Subcutaneous preadipocyte (primary cell): ENCODE data around the gene INSC. TPM values are rescaled to one million over a fixed set of nuclear protein-coding genes. Genes with fewer than 3 reads are reported as not detected.

Source experiments
- total RNA-seq: library from RNA; depleted of rRNA; stranded (reverse); fragments of >200 nt; gene quantifications from 2 replicates; pipeline ENCODE4 v1.2.3, GENCODE V29; 2012

The INSC gene, protein sequence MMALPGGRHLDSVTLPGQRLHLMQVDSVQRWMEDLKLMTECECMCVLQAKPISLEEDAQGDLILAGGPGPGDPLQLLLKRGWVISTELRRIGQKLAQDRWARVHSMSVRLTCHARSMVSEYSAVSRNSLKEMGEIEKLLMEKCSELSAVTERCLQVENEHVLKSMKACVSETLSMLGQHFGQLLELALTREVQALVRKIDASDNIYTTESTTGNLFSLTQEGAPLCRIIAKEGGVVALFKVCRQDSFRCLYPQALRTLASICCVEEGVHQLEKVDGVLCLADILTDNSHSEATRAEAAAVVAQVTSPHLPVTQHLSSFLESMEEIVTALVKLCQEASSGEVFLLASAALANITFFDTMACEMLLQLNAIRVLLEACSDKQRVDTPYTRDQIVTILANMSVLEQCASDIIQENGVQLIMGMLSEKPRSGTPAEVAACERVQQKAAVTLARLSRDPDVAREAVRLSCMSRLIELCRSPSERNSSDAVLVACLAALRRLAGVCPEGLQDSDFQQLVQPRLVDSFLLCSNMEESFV
- total RNA-seq, result 6.2 and 12.7 TPM in 2 replicates

DNA sequence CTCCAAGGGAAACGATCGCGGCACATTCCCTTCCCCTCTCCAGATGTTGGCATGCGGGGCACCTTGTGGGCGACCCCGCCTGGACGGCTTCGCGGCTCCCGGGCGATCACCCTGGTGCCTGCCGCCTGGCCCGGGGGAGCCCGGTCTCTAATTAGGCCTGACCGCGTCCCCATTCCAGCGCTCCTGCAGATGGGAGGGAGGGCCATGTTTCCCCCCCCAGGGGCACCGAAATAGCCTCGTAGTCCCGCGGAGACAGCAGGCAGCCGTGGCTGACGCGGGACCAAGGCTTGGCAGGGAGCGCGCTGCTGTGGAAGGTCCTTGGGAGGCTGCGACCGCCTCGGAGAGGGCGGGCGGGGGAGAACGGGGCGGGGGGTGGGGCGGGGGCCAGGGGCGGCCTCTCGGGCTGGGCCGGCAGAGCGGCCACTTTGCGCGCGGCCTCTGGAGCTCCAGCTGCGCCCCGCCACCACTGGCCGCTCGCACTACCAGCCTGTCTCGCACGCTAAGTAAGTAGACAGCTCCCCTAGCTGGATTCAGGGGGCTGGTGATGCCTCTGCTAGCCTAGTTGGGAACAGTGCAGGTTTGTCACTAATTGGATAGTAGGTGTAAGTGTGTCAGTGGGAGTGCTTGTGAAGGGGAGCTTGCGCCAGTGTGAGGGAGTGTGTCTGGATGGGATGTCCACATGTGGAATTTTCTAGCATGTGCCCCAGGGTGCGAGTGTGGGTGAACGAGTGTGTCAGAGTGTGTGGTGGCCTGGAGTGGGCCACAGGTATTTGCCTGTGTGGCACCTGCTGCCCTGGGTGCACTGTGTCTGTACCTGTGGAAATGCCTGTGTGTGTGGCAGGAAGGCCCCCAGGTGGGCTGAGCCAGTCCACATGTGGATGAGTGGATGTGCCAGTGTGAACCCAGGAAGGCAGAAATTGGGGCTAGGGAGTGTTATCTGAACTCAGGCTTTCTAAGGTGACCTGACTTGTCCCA is at the start of gene INSC:
TSS of gene INSC (plus strand) at position 423 of the 975 bp plus-strand sequence. CDS start 34,252 bp downstream, outside the sequence.

DNA sequence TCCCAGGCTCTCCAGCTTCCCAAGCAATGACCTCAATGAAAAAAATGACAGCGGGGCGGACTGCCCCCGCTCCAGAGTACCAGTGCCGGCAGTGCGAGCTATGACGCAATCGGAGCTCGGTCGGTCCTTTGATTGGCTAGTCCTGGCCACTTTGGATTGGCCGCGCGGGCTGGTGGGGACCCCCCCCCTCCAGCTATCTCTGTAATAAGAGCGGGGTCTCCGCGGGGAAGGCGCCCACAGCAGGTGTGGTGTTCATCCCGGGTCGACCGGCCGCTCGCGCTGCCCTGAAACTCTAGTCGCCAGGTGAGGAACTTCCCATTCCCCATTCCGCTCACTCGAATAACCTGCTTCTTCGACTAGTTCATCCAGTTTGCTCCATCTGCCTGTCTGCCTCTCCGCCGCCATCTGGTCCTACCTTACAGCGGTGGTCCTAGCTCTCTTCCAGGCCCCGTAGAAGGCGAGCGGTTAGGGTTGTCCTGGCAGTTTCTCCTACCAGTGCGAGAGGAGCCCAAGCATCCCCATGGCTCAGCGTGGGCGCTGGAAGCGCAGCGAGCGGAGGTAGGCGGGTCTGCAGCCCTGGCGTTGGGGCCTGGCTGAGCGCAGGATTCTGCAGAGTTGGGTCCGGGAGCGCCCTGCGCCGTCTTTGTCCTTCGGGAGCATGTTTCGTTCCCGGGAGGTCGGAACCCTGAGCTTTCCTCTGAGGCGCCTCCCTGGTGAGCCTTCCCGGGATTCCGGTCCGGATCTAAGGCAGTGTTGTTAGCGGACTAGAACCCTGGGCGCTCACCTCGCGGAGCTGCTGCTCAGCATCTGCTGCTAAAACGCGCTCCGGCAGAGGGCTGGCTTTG is 41.1 kb upstream of the INSC start, which contains the start of gene CALCB:
TSS of gene CALCB (plus strand) at position 233 of the 845 bp plus-strand sequence. CDS start 1,126 bp downstream, outside the sequence.

Other genes starting within 250 kb of the INSC start
- gene CYP2R1, start 222.7 kb upstream of the INSC start, total RNA-seq, result 6.8 and 7.0 TPM in 2 replicates
- gene CALCA, start 142.6 kb upstream of the INSC start, total RNA-seq, result not detected in 2 replicates
- not detected in 2 replicates for gene CALCB, start 41.3 kb upstream of the INSC start, total RNA-seq